CD4-positive, alpha-beta T cell treated with Interleukin-6 at 100 ng/mL for 8 hours (primary cell): ENCODE data around the gene VAV2.

Experiments
- DNase-seq: peaks from one replicate; pipeline ENCODE4 v3.0.0-alpha.2; 2020; ENCODE audit warnings: mixed read lengths, low spot score

Gene VAV2

DNA sequence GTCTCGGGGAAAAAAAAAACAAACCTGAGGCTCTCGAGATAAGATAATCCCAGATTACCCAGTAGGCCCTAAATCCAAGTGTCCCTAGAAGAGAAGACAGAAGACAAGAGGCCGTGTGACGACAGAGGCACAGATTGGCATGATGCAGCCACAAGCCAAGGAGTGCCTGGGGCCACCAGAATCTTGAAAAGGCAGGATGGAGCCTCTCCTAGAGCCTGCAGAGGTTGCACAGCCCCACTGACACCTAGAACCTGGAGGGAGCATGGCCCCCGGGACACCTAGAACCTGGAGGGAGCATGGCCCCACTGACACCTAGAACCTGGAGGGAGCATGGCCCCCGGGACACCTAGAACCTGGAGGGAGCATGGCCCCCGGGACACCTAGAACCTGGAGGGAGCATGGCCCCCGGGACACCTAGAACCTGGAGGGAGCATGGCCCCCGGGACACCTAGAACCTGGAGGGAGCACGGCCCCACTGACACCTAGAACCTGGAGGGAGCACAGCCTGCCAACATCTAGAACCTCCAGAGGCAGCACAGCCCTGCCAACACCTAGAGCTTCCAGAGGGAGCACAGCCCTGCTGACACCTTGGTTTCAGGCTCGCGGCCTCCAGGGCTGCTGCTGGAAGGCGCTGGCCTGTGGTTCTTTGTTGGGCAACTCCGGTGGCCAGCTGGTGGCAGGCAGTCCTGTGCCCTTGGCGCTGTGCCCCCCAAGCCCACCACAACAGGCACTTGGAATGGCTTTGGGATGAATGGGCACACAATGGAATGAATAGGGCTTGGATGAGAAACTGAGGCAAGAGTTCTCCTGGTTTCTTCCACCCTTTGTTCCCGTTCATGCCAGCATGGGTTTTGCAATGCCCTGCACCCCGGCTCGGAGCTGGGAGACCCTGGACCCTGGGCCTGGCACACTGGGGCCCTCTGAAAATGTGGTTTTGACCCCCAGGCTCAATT is 39.2 kb downstream of the VAV2 start:
- no peak for DNase-seq

DNA sequence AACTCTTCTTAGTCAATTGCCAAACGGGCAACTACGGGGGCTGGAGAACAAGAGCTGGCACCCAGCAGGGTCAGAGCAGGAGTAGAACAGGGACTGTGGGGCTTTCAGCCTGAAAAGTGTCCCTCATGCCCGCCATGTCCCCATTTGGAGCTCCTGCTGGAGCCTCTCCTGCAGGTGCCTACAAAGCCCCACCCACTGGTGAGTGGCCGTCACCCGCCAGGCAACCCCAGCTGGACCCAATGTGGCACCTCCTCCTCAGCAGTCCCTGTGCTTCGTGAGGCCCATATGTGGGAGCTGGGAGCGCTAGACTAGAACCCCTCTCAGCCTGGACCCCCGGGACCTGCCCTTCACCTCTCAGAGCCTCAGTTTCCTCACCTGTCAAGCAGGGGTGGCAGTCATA is 40.9 kb downstream of the VAV2 start:
- no peak for DNase-seq

- DNase-seq: no peak
Observed at GRCh38 chr9:133950629-133951111, 41.5 kb downstream of the VAV2 start.

GRCh38 chr9:133950192-133950591 is 41.9 kb downstream of the VAV2 start:
- DNase-seq: no peak

DNA sequence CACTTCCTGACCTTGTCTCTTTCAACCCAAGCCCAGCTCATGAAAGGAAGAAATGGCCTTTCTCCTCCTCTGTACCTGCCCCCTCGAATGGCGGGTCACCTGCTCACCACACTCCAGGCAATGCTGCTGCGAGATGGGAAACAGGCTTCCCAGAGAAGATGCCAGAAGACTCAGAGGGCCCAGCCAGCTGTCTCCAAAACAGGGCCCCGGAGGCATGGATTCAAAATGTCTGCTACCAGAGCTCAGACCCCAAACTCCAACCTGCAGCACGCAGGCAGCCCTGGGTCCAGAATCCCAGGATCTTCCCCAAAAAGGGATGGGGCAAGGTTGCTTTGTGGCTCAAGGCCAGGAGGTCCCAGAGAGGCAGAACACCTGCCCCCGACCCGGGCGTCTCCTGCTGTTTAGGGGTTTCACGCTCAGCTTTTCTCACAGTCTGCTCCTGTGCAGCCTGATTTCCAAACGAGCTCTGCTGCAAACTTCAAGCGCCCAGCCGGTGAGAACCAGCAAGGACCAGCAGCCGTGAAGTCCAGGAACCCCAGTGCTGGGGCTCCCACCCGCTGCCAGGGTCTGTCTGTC is 42.5 kb downstream of the VAV2 start:
- DNase-seq: no peak

DNA sequence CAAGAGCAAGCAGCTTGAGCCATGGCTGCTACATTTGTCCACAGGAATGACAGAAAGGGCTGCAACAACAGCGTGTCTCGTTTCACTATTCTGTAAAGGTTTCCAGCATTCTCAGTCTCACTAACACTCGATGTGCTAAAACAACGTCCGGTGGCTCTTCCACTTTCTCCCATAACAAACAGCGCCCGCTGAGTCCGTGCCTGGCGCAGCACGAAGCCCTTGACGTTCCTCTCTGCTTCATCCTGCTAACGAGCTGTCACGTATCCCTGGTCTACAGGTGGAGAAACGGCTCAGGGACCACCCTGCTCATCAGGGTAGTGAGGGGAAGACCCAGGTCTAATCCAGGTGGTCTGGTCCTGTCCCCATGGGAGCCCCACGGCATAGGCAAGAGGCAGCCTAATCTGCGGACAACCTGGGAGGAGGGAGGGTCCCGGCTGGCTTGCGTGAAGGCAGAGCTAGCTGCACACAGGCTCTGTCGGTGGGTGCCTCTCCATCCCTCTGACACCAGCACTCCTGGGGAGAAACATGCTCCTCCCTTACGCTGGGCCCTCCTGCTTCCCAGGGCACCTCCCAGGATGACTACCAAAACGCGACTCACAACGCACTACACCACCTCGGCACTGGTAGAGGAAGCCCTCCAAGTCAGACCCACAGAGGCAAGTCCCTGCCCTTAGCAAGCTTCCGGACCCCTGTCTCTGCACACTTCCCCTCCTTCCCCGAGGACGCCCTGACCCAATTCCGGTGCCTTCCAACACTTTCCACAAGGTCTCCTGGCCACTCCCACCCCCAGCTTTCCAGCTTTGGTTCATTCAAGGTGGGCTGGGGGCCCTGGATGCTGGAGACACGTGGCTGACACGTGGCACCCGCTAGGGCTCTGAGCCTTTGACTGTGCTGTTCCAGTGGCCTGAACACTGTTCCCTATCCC is 43.3 kb downstream of the VAV2 start:
- DNase-seq: no peak

DNA sequence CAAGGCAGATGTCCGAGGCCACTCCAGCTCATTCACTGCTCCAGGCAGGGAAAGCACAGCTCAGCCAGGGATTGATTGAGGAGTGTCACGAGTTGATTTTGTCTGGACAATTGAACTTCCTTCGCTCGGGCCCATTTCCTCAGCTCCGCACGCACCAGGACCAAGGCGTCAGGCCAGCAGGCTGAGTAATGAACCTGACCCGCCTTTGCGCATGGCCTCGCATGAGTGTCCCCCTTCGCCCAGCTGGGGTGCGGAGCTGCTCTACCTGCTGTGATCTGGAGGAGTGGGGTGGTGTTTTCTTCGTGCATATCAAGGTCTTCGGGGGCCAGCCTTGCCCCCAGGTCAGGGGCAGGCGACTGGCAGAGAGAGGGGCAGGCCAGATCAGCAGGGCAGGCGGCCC is 44.0 kb downstream of the VAV2 start:
- no peak for DNase-seq

GRCh38 chr9:133946840-133947486 is 45.2 kb downstream of the VAV2 start:
- no peak for DNase-seq

- no peak for DNase-seq
Observed at GRCh38 chr9:133945977-133946753, 46.0 kb downstream of the VAV2 start.

GRCh38 chr9:133945314-133945975 is 46.7 kb downstream of the VAV2 start:
- no peak for DNase-seq

DNA sequence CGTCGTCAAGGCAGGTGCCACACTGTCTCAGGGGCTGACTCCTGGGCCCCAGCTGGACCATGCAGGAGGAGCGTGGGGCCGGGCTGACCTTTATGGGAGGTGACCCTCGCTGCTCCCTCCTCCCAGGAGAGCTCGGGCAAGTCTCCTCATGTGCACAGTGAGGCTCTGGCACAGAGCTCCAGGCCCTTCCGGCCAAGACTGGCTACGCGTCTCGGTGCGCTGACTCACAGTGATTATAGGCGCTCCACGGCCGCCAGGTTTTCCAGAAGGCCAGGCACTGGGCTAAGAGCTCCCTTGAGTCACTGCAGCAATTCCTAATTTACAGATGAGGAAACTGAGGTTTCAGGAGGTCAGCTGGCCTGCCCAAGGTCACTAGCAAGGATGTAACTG is 47.4 kb downstream of the VAV2 start:
- DNase-seq: no peak

GRCh38 chr9:133943781-133944745 is 48.1 kb downstream of the VAV2 start:
- DNase-seq: no peak

- DNase-seq: no peak
Observed at GRCh38 chr9:133943036-133943780, 48.9 kb downstream of the VAV2 start.

DNA sequence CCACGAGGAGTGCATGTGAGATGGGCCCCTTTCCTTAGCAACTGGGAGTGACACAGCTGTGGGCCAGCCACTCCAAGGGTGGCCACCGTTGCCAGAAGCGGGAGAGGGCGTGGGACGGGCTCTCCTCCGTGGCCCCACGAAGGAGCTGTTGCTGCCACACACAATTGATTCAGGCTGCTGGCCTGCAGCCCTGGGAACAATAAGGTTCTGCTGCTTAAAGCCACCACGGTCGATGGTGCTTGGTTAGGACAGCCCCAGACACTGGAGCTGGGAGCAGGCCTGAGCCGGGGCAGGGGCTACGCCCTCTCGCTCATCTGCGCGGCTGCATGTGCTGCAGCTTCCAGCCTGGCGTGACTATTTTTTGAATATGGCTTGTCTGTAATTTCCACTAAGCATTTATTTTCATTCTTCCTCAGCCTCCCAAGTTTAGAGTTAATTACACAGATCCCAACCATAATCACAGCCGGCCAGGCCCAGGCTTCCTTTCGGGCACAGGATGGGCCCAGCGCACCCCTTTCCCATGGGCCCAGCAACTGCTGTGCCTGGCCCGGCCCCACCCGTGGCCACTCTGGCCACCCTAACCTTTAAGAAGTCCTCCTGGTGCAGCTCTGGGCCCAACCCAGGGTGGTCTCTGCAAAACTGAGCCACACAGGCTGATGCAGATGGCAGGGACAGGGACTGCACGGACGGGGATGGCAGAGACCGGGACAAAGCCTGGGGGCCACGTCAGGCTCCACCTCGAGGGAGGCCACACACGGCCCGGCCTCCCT is 49.7 kb downstream of the VAV2 start:
- no peak for DNase-seq

DNA sequence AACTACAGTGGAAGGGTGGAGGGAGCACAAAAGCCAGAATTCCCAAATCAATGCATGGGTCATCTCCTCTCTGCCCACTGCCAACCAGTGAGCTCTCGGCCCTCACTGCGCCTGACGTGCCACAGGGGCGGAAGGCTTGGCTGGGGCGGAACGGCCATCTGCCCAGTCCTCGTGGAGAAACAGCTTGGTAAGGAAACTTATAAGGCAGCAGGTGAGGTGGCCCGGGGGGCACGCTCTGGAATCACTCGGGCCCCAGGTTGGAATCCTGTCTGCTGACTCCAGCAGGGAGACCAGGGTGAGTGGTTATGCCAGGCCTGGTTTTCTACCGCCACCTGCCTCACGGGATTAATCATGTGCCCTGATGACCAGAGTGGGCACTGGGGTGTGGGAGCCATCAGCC is 52.3 kb downstream of the VAV2 start:
- no peak for DNase-seq

GRCh38 chr9:133939171-133939785 is 52.8 kb downstream of the VAV2 start:
- no peak for DNase-seq

DNA sequence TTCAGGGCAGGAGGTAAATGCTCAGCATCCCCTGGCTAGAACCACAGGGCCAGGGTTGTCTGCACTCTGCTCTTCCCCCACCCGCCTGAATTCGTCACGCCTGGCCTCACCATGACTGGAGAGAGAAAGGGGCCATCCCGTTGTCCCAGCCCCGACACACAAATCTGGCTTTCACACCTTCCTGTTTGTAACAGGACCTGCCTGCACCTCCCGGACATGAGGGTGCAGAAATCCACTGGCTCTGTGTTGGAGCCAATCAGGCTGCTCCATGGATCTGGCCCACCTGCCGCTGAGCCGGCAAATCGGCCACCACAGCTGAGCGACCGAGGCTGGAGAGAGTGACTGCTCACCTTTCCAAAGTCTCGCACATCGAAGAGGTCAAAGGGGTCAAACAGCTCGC is 53.4 kb downstream of the VAV2 start:
- no peak for DNase-seq
